ENCODE data around the gene PAWR.

- TF ChIP-seq CTCF (conservative IDR thresholded peaks at IDR 0.05; ENCODE audit: low read depth, low read length) (no peak), EZH2 (IDR thresholded peaks at IDR 0.05; ENCODE audit: borderline replicate concordance, low read depth, low read length, poor library complexity, severe bottlenecking) (no peak)
Measured at GRCh38 chr12:79648881-79649280, 41.9 kb downstream of the PAWR start.

All from A673 (cell line).